Activated CD4-positive, alpha-beta T cell treated with anti-CD3 and anti-CD28 coated beads, Interleukin-10, Interleukin-2, amounts not matched to agents 100 ng/mL and 50 ng/mL, durations not matched to agents 16 hours and 8 hours (primary cell): ENCODE measurements around the gene TFAP2A.

Source experiments
- DNase-seq: peaks from one replicate; pipeline ENCODE4 v3.0.0-alpha.2; 2020

Gene TFAP2A

GRCh38 chr6:10382322-10382721, 32.6 kb downstream of the TFAP2A start:
- DNase-seq, result no peak

GRCh38 chr6:10381830-10382208, 33.1 kb downstream of the TFAP2A start:
- DNase-seq, result no peak

- peak; percentile 6 for DNase-seq
Observed at GRCh38 chr6:10381133-10381829, 33.6 kb downstream of the TFAP2A start.

- DNase-seq, result no peak
Observed at GRCh38 chr6:10375391-10375969, 39.4 kb downstream of the TFAP2A start.

GRCh38 chr6:10373642-10374359, 41.1 kb downstream of the TFAP2A start:
- no peak for DNase-seq

- DNase-seq, result peak; percentile 32
Observed at GRCh38 chr6:10369896-10370295, 45.0 kb downstream of the TFAP2A start.

- DNase-seq, result no peak
Observed at GRCh38 chr6:10368861-10369260, 46.0 kb downstream of the TFAP2A start.

GRCh38 chr6:10363911-10364310, 51.0 kb downstream of the TFAP2A start:
- DNase-seq, result no peak

GRCh38 chr6:10362300-10362699, 52.6 kb downstream of the TFAP2A start:
- DNase-seq, result no peak

GRCh38 chr6:10361428-10361827, 53.4 kb downstream of the TFAP2A start:
- DNase-seq, result no peak

GRCh38 chr6:10359581-10359980, 55.3 kb downstream of the TFAP2A start:
- DNase-seq, result no peak

- DNase-seq, result no peak
Observed at GRCh38 chr6:10355115-10355702, 59.7 kb downstream of the TFAP2A start.

GRCh38 chr6:10351791-10352190, 63.1 kb downstream of the TFAP2A start:
- DNase-seq, result no peak

GRCh38 chr6:10350720-10351119, 64.2 kb downstream of the TFAP2A start:
- no peak for DNase-seq

- no peak for DNase-seq
Observed at GRCh38 chr6:10347561-10348327, 67.1 kb downstream of the TFAP2A start.
